ENCODE measurements around the gene ENTPD7.

ENTPD7 gene

GRCh38 chr10:99661377-99661763 lies 2.1 kb downstream of the ENTPD7 start:
- H3K4me3 ChIP-seq (ENCODE audit: low read depth in 1 of 2, low read length in 2 of 2): no peak overlapping the region
- peaks cover 22% of the 10 kb centered on the region for H3K27me3 ChIP-seq (ENCODE audit: insufficient read depth, low read length, poor library complexity)
- H3K27ac ChIP-seq (ENCODE audit: low read length): no peak overlapping the region
- H3K36me3 ChIP-seq (ENCODE audit: insufficient read depth, low read length): no peaks in the 10 kb centered on the region
- H3K4me2 ChIP-seq (ENCODE audit: insufficient read depth, low read length): no peak overlapping the region
- ATAC-seq (ENCODE audit: insufficient read depth, low read depth): no peak
- TF ChIP-seq, protein P1, sequence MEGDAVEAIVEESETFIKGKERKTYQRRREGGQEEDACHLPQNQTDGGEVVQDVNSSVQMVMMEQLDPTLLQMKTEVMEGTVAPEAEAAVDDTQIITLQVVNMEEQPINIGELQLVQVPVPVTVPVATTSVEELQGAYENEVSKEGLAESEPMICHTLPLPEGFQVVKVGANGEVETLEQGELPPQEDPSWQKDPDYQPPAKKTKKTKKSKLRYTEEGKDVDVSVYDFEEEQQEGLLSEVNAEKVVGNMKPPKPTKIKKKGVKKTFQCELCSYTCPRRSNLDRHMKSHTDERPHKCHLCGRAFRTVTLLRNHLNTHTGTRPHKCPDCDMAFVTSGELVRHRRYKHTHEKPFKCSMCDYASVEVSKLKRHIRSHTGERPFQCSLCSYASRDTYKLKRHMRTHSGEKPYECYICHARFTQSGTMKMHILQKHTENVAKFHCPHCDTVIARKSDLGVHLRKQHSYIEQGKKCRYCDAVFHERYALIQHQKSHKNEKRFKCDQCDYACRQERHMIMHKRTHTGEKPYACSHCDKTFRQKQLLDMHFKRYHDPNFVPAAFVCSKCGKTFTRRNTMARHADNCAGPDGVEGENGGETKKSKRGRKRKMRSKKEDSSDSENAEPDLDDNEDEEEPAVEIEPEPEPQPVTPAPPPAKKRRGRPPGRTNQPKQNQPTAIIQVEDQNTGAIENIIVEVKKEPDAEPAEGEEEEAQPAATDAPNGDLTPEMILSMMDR (IDR thresholded peaks at IDR 0.05; ENCODE audit: borderline replicate concordance, extremely low read depth, low read length, poor library complexity, severe bottlenecking): no peak
- no peak for TF ChIP-seq EZH2 (IDR thresholded peaks at IDR 0.05; ENCODE audit: borderline replicate concordance, low read depth, low read length, severe bottlenecking)
- H4K20me1 ChIP-seq (ENCODE audit: insufficient read depth, low read length): no peaks in the 10 kb centered on the region
- H3K9me3 ChIP-seq (ENCODE audit: insufficient read depth, low read length, severe bottlenecking): no peaks in the 10 kb centered on the region
- no peak for DNase-seq
- no peaks in the 10 kb centered on the region for H3K79me2 ChIP-seq (ENCODE audit: insufficient read depth, low read length)
- H2AFZ ChIP-seq (ENCODE audit: low read depth, low read length): no peak overlapping the region
- H3K4me1 ChIP-seq (ENCODE audit: insufficient read depth, low read length): no peaks in the 10 kb centered on the region
- H3K9ac ChIP-seq (ENCODE audit: low read depth, low read length): no peak overlapping the region

GRCh38 chr10:99665304-99665703 lies 6.0 kb downstream of the ENTPD7 start:
- Histone ChIP-seq H3K9ac (ENCODE audit: low read depth, low read length) (no peak overlapping the region), H3K27me3 (ENCODE audit: insufficient read depth, low read length, poor library complexity) (peaks cover 23% of the 10 kb centered on the region), H4K20me1 (ENCODE audit: insufficient read depth, low read length) (no peaks in the 10 kb centered on the region), H3K4me1 (ENCODE audit: insufficient read depth, low read length) (no peaks in the 10 kb centered on the region), H3K9me3 (ENCODE audit: insufficient read depth, low read length, severe bottlenecking) (no peaks in the 10 kb centered on the region), H3K4me2 (ENCODE audit: insufficient read depth, low read length) (no peak overlapping the region), H3K4me3 (ENCODE audit: low read depth in 1 of 2, low read length in 2 of 2) (no peak overlapping the region), H3K27ac (ENCODE audit: low read length) (no peak overlapping the region), H2AFZ (ENCODE audit: low read depth, low read length) (no peak overlapping the region), H3K36me3 (ENCODE audit: insufficient read depth, low read length) (no peaks in the 10 kb centered on the region), H3K79me2 (ENCODE audit: insufficient read depth, low read length) (no peaks in the 10 kb centered on the region)
- TF ChIP-seq, protein P1 (IDR thresholded peaks at IDR 0.05; ENCODE audit: borderline replicate concordance, extremely low read depth, low read length, poor library complexity, severe bottlenecking): no peak
- no peak for TF ChIP-seq EZH2 (IDR thresholded peaks at IDR 0.05; ENCODE audit: borderline replicate concordance, low read depth, low read length, severe bottlenecking)
- ATAC-seq (ENCODE audit: insufficient read depth, low read depth) (no peak), DNase-seq (no peak)

DNA sequence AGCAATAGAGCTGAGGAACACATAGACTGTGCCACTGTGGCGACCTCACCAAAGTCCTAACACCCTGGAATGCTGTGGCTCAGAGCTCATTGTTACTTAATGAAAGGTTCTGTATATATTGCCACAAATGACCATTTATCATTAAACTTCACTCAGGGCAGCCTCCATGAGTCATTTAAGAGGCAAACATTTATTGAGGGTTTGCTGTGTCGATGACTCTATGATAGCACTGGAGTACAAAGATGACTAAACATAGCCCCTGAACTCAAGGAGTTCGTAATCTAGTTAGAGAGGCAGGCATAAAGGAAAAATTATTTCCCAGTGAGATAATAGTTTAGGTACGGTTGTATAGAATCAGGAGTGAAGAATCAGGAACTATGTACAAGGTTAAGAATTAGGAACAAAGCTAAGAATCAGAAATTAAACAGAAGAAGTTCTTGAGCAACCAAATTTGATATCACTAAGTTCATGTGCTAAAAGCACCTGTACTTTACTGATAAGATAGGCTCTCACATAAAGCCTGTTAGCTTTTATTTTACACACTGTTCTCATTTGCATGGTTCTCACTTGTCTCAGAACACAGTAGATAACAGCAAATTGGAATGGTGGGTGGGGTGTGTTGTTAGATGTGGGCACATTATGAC lies 7.9 kb downstream of the ENTPD7 start:
- no peaks in the 10 kb centered on the region for H3K9me3 ChIP-seq (ENCODE audit: insufficient read depth, low read length, severe bottlenecking)
- ATAC-seq (ENCODE audit: insufficient read depth, low read depth) (no peak), DNase-seq (no peak)
- H3K9ac ChIP-seq (ENCODE audit: low read depth, low read length): no peak overlapping the region
- TF ChIP-seq, protein P1 (IDR thresholded peaks at IDR 0.05; ENCODE audit: borderline replicate concordance, extremely low read depth, low read length, poor library complexity, severe bottlenecking): no peak
- TF ChIP-seq EZH2 (IDR thresholded peaks at IDR 0.05; ENCODE audit: borderline replicate concordance, low read depth, low read length, severe bottlenecking): no peak
- H3K27me3 ChIP-seq (ENCODE audit: insufficient read depth, low read length, poor library complexity): peaks cover 15% of the 10 kb centered on the region
- no peak overlapping the region for H3K27ac ChIP-seq (ENCODE audit: low read length)
- H3K4me2 ChIP-seq (ENCODE audit: insufficient read depth, low read length): no peak overlapping the region
- H2AFZ ChIP-seq (ENCODE audit: low read depth, low read length): no peak overlapping the region
- no peaks in the 10 kb centered on the region for H3K79me2 ChIP-seq (ENCODE audit: insufficient read depth, low read length)
- no peaks in the 10 kb centered on the region for H3K4me1 ChIP-seq (ENCODE audit: insufficient read depth, low read length)
- no peak overlapping the region for H3K4me3 ChIP-seq (ENCODE audit: low read depth in 1 of 2, low read length in 2 of 2)
- H3K36me3 ChIP-seq (ENCODE audit: insufficient read depth, low read length): no peaks in the 10 kb centered on the region
- no peaks in the 10 kb centered on the region for H4K20me1 ChIP-seq (ENCODE audit: insufficient read depth, low read length)
